A549 treated with dexamethasone at 1 μM for 4 hours (cell line): ENCODE data around the gene TEKT4. TPM values are rescaled to one million over a fixed set of nuclear protein-coding genes. Genes with fewer than 3 reads are reported as not detected.

ENCODE experiments used
- total RNA-seq: library from RNA; stranded (reverse); fragments of 200-300 nt; extraction: Qiagen RNA extraction; gene quantifications from 5 replicates; pipeline ENCODE4 v1.2.3, GENCODE V29; 2022

TEKT4 gene
- not detected in 5 replicates for total RNA-seq

GRCh38 chr2:94871226-94872087, at the start of gene TEKT4:
TSS of gene TEKT4 (plus strand) at chr2:94871430. CDS start at chr2:94871580, 150 bp downstream.

Other genes starting within 250 kb of the TEKT4 start
- gene MAL, start 154.3 kb downstream of the TEKT4 start, total RNA-seq, result 0.11 to 0.32 TPM (median 0.24 TPM) in 4 of 5 replicates, not detected in the other